Hepatocyte (in vitro differentiated cells): ENCODE data around the gene ADGRG6. TPM values are rescaled to one million over a fixed set of nuclear protein-coding genes. Genes with fewer than 3 reads are reported as not detected.

Source experiments
- DNase-seq: peaks from one replicate; pipeline ENCODE4 v3.0.0-alpha.2; 2016; ENCODE audit warnings: low spot score
- H2AFZ ChIP-seq: fragments of 200-600 bp; sonication (generic); 2 replicates; pipeline ENCODE4 v1.6.0; 2016; ENCODE audit warnings: antibody characterized with exemption, mild to moderate bottlenecking
- H3K27ac ChIP-seq: fragments of 200-600 bp; sonication (generic); 2 replicates; pipeline ENCODE4 v1.5.1; 2016; ENCODE audit warnings: mild to moderate bottlenecking
- H3K27me3 ChIP-seq: fragments of 200-600 bp; sonication (generic); 2 replicates; pipeline ENCODE4 v1.6.1; 2016
- H3K36me3 ChIP-seq: fragments of 200-600 bp; sonication (generic); replicated peaks from 2 replicates; pipeline ENCODE4 v1.5.1; 2016; ENCODE audit warnings: low read depth; ENCODE audit not compliant: insufficient read depth
- H3K4me1 ChIP-seq: fragments of 200-600 bp; sonication (generic); 2 replicates; pipeline ENCODE4 v1.5.1; 2016; ENCODE audit warnings: mild to moderate bottlenecking, moderate library complexity; ENCODE audit not compliant: insufficient read depth
- H3K4me2 ChIP-seq: fragments of 200-600 bp; sonication (generic); 2 replicates; pipeline ENCODE4 v1.6.0; 2016
- H3K4me3 ChIP-seq: fragments of 200-600 bp; sonication (generic); 2 replicates; pipeline ENCODE4 v1.5.1; 2016; ENCODE audit warnings: mild to moderate bottlenecking
- H3K79me2 ChIP-seq: fragments of 200-600 bp; sonication (generic); 2 replicates; pipeline ENCODE4 v1.6.0; 2017; ENCODE audit warnings: mild to moderate bottlenecking
- H3K9me2 ChIP-seq: fragments of 200-600 bp; sonication (generic); replicated peaks from 2 replicates; pipeline ENCODE4 v1.6.0; 2017; ENCODE audit warnings: mild to moderate bottlenecking; ENCODE audit not compliant: insufficient read depth
- H3K9me3 ChIP-seq: fragments of 200-600 bp; sonication (generic); 2 replicates; pipeline ENCODE4 v1.5.1; 2016; ENCODE audit warnings: low read depth, mild to moderate bottlenecking
- H4K20me1 ChIP-seq: fragments of 200-600 bp; sonication (generic); 2 replicates; pipeline ENCODE4 v1.6.0; 2016; ENCODE audit warnings: mild to moderate bottlenecking; ENCODE audit not compliant: insufficient read depth, poor library complexity, severe bottlenecking
- EZH2 ChIP-seq: fragments of 200-600 bp; sonication (generic); IDR thresholded peaks from 2 replicates; pipeline ENCODE4 v1.6.1; 2016; ENCODE audit warnings: antibody characterized with exemption, mild to moderate bottlenecking, borderline replicate concordance
- EZH2phosphoT487 ChIP-seq: fragments of 200-600 bp; sonication (generic); IDR thresholded peaks from one replicate; pipeline ENCODE4 v1.6.1; 2018; ENCODE audit warnings: antibody characterized with exemption, mild to moderate bottlenecking, low read depth, moderate library complexity; ENCODE audit not compliant: unreplicated experiment, severe bottlenecking
- WGBS: methylation state at CpG from one replicate; pipeline ENCODE4 v1.1.6; 2016; ENCODE audit warnings: low lambda C conversion rate; ENCODE audit errors: missing lambda C conversion rate; 5-methylcytosine and 5-hydroxymethylcytosine counted together
- polyA plus RNA-seq: library from polyadenylated mRNA; unstranded; fragments of >200 nt; fragmentation: Nextera tagmentation; extraction: Ambion mirVana; gene quantifications from 2 replicates; pipeline ENCODE4 v1.2.1, GENCODE V29; 2016
- total RNA-seq: library from RNA; depleted of rRNA; stranded (reverse); fragments of >200 nt; gene quantifications from 2 replicates; pipeline ENCODE4 v1.2.3, GENCODE V29; 2014
- TF ChIP-seq, protein P1 (sequence below): fragments of 200-600 bp; sonication (generic); IDR thresholded peaks from 2 replicates; pipeline ENCODE4 v1.5.1; 2016; ENCODE audit warnings: antibody characterized with exemption, mild to moderate bottlenecking; ENCODE audit not compliant: poor library complexity

The ADGRG6 gene
- total RNA-seq (59.5 and 92.0 TPM in 2 replicates), polyA plus RNA-seq (13.9 and 15.0 TPM in 2 replicates)

DNA sequence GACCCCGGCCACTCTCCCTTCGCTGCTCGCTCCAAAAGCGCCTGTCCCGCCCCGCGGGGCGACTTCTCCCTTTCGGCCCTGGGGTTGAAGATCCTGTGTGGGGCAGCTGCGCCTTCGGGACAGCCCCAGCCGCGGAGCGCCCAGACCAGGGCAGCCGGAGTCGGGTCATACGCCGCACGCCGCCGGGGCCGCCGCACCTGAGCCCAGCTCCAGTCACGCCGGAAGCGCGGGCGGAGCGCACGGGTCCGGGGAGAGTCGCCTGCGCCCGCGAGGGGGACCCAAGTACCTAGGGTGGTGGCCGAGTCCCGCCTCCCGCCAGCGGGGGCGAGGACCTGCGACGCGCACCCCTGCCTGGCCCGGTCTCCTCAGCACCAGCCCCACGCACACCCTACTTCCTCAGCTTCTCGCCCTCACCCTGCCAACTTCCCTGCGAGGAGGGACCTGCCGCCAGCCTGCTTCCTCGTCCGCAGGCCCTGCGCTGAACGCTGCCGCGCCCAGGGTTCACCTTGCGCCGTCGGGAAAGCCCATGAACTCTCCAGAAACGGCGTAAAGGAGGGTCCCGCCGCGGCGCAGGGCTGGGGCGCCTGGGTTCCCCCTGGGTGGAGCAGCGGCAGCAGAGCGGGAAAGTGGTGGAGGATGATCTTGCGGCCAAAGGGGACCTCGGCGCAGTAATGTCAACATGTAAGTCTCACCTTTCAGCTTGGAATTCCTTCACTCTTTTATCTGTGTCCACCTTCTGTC is at the start of gene ADGRG6:
TSS of gene ADGRG6 (plus strand) at position 357 of the 741 bp plus-strand sequence. CDS start at position 680, 323 bp downstream.
- DNase-seq: peak; percentile 86
- peaks cover 7% of the 10 kb centered on the region for H3K4me1 ChIP-seq
- no peaks in the 10 kb centered on the region for H3K9me3 ChIP-seq
- no peaks in the 10 kb centered on the region for H3K9me2 ChIP-seq
- H3K36me3 ChIP-seq: no peaks in the 10 kb centered on the region
- H3K79me2 ChIP-seq: peaks cover 45% of the 10 kb centered on the region
- peak within 1 kb of the TSS; percentile 86 for H3K4me3 ChIP-seq
- H3K27ac ChIP-seq: peak within 1 kb of the TSS; percentile 83
- no peaks in the 10 kb centered on the region for H3K27me3 ChIP-seq
- 2% methylated on average over 67 of the region's 69 CpGs for WGBS
- H3K4me2 ChIP-seq: peak within 1 kb of the TSS; percentile 88
- TF ChIP-seq, protein P1, sequence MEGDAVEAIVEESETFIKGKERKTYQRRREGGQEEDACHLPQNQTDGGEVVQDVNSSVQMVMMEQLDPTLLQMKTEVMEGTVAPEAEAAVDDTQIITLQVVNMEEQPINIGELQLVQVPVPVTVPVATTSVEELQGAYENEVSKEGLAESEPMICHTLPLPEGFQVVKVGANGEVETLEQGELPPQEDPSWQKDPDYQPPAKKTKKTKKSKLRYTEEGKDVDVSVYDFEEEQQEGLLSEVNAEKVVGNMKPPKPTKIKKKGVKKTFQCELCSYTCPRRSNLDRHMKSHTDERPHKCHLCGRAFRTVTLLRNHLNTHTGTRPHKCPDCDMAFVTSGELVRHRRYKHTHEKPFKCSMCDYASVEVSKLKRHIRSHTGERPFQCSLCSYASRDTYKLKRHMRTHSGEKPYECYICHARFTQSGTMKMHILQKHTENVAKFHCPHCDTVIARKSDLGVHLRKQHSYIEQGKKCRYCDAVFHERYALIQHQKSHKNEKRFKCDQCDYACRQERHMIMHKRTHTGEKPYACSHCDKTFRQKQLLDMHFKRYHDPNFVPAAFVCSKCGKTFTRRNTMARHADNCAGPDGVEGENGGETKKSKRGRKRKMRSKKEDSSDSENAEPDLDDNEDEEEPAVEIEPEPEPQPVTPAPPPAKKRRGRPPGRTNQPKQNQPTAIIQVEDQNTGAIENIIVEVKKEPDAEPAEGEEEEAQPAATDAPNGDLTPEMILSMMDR: peak; percentile 32
- no peak for TF ChIP-seq EZH2
- H2AFZ ChIP-seq: peak within 1 kb of the TSS; percentile 85
- no peaks in the 10 kb centered on the region for H4K20me1 ChIP-seq

DNA sequence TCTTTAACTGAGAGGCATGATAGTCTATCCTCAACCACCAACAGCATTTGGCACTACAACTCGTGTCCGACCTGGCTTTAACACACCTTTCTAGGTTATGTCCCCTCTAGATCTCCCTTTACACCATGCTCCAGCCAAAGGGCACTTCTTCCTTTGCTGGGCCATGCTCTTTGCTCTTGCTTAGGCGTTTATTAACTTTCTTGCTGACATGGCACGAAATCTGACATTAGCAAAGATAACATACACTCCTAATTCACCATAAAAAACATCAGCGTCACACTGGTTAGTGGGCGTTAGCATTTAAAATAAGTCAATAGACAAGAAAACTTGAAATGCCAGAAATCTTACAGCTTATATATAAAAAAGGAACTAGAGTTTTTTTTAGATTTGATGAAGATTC is 47.3 kb upstream of the ADGRG6 start:
- H3K4me2 ChIP-seq: no peak overlapping the region
- H3K9me2 ChIP-seq: no peaks in the 10 kb centered on the region
- TF ChIP-seq, protein P1: no peak
- TF ChIP-seq EZH2 (no peak), EZH2phosphoT487 (no peak)
- no peaks in the 10 kb centered on the region for H3K79me2 ChIP-seq
- peaks cover 6% of the 10 kb centered on the region for H3K4me1 ChIP-seq
- no peaks in the 10 kb centered on the region for H3K27me3 ChIP-seq
- H3K36me3 ChIP-seq: no peaks in the 10 kb centered on the region
- no peak overlapping the region for H3K4me3 ChIP-seq
- peak overlapping the region; percentile 4 for H3K27ac ChIP-seq
- H3K9me3 ChIP-seq: no peaks in the 10 kb centered on the region
- no peak for DNase-seq
- WGBS: 76% methylated on average over 6 of the region's 6 CpGs
- H2AFZ ChIP-seq: no peak overlapping the region
- no peaks in the 10 kb centered on the region for H4K20me1 ChIP-seq

DNA sequence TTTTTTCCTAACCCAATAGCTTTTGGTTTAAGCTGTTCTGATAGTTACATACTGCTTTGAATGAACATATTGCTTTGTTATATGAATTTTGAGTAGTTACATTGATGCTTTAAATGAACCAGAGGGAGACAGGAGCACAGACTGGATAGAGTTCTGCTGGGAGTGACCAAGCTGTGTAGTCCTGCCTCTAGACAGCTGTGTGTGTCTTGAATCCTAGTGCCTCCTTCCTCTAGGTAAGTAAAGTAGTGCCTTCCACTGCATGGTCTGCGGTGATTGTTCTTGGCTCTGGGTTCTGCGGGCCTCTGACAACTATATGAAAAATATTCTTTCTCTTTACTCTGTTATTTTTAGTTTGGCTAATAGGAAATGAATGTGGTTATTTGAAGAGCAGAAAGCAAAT is 46.0 kb upstream of the ADGRG6 start:
- no peak overlapping the region for H3K4me2 ChIP-seq
- H3K4me1 ChIP-seq: peaks cover 6% of the 10 kb centered on the region
- H3K4me3 ChIP-seq: no peak overlapping the region
- no peak for TF ChIP-seq EZH2
- TF ChIP-seq EZH2phosphoT487: no peak
- TF ChIP-seq, protein P1: no peak
- H3K36me3 ChIP-seq: no peaks in the 10 kb centered on the region
- no peaks in the 10 kb centered on the region for H3K79me2 ChIP-seq
- WGBS: 97% methylated on average over 2 of the region's 2 CpGs
- no peaks in the 10 kb centered on the region for H3K9me2 ChIP-seq
- H4K20me1 ChIP-seq: no peaks in the 10 kb centered on the region
- no peaks in the 10 kb centered on the region for H3K27me3 ChIP-seq
- no peak for DNase-seq
- no peaks in the 10 kb centered on the region for H3K9me3 ChIP-seq
- no peak overlapping the region for H3K27ac ChIP-seq
- no peak overlapping the region for H2AFZ ChIP-seq
